HG03442 (cell line): Measurements from ENCODE around the gene PLA2G4D.

Experiments
- ATAC-seq: cut with Tn5 transposase; IDR thresholded peaks from one replicate; pipeline ENCODE4 v1.9.1; 2021; ENCODE audit warnings: mild to moderate bottlenecking, moderate library complexity; ENCODE audit not compliant: unreplicated experiment

PLA2G4D gene, protein sequence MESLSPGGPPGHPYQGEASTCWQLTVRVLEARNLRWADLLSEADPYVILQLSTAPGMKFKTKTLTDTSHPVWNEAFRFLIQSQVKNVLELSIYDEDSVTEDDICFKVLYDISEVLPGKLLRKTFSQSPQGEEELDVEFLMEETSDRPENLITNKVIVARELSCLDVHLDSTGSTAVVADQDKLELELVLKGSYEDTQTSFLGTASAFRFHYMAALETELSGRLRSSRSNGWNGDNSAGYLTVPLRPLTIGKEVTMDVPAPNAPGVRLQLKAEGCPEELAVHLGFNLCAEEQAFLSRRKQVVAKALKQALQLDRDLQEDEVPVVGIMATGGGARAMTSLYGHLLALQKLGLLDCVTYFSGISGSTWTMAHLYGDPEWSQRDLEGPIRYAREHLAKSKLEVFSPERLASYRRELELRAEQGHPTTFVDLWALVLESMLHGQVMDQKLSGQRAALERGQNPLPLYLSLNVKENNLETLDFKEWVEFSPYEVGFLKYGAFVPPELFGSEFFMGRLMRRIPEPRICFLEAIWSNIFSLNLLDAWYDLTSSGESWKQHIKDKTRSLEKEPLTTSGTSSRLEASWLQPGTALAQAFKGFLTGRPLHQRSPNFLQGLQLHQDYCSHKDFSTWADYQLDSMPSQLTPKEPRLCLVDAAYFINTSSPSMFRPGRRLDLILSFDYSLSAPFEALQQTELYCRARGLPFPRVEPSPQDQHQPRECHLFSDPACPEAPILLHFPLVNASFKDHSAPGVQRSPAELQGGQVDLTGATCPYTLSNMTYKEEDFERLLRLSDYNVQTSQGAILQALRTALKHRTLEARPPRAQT

DNA sequence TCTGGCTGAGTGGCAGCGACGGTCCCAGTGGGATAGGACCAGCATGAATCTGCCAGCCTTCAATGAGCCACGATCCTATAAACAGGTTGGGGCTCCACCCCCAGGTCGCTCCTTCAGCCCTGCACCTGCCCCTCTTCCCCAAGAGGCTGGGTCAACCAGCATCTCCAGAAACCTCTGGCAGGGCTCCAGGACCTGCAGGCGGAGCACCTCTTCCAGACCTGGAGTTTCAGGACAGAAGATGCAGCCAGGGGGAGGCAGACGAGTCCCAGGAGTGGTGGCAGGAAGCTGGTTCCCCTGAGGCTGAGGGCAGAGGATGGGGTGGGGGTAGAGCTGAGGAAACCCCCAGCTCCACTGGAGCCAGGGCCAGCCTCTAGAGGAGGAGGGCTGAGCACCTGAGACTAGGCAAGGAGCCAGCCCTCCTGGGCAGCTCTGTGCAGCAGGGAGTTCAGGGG is at the start of gene PLA2G4D:
Gene PLA2G4D, minus strand, starts transcription at position 51 of the 452 bp plus-strand sequence. CDS start 103 bp downstream, outside the sequence.
- ATAC-seq: no peak

DNA sequence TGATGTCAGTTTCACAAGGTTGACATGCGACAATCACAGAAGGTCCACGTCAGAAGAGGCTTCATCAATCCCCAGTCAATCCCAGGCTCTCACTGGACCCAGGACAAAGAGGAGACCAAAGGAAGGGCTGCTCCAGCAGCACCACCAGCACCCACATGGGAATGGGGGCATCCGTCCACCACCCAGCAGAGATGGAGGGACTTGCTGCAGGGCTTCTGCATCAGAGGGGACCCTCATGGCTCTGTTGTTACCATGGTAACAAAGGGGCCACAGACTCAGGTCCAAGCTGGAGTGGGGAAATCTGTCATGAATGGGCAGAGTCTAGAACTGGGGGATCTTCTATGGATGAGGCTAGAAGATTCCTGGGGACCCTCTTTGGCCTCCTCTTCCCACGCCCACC is 49.0 kb upstream of the PLA2G4D start:
- no peak for ATAC-seq

DNA sequence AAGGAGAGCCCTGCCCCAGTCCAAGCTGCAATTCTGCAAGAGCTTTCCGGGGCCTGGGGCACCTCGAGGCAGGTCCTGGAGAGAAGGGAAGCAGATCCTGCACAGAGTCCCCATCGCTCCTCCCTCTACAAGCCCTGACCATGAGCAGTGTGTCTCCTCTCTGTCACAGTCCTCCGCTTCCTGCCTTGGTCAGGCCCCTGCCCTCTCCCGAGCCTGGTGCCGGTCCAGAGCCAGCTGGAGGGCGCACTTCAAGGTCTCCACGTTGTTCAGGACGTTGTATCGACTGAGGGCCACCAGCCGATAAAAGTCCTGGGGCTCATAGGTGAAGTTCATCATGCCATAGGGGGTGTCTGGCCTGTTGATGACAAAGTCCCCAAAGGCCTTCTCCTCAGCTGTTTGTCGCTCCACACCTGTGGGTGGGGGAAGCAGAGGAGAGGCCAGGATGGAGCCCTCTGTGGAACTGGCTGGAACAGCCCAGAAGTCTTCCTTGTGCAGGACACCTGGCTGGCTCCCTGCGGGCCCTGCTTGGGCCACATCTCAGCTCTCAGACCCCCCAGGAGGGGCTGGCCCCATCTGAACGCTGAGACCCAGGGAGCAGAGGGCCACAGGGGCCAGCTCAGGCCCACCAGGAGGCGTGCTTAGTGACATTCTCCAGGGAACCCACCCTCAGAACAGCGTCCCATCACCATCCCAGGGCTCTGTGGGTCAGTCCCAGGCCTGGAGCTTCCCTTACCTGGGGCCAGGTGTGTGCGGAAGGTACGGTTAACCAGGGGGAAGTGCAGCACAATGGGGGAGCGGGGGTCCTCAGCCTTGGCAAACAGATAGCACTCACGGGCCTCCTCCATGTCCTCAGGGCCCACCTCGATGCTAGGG is 47.7 kb upstream of the PLA2G4D start:
- no peak for ATAC-seq

DNA sequence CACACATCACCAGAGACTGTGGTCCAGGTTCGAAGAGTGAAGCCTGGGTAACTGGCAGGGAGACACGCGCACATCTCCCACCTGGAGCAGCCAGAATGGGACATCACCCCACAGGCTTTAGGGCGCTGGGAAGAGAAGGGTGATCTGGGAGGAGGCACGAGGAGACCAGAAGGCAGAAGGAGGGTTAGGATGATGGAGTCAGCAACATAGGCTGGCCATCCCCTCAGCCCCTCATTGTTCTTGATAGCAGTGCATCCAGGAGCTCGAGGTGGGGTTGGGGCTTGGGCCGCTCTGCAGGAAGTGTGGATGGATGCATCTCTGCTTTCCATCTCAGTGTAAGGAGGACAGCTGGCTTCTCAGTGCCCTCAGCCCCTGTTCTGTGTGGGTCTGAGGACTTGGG is 46.9 kb upstream of the PLA2G4D start:
- ATAC-seq: no peak

DNA sequence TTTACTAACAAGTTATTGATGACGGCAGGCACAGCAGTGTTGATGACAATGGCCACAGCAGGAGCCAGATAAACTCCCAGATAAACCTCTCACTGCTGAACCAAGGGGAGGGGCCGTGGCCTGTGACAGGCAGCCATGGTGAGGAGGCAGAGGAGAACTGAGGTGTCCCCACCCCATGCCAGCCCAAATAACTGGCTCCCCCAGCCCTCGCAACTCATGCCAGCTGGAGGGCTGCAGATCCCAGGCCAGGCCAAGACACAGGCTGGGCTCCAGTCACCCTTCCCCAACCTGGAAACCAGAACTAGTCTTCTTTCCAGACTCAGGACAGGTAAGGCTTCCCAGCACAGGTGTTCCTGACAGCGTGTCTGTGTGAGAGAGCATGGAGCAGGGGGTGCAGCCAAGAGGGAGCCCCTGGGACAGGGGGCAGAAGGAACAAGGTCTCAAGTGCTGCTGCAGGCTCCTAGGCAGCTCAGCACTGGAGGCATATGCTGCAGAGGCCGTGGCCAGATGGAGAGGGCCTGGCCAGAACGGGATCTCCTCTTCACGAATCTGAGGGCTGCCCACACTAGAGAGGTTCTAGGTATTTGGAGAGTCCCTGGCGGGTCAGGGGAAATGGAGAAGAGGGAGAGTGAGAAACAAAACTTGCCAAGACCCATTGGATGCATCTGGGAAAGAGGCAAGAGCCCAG is 46.2 kb upstream of the PLA2G4D start:
- ATAC-seq: no peak

DNA sequence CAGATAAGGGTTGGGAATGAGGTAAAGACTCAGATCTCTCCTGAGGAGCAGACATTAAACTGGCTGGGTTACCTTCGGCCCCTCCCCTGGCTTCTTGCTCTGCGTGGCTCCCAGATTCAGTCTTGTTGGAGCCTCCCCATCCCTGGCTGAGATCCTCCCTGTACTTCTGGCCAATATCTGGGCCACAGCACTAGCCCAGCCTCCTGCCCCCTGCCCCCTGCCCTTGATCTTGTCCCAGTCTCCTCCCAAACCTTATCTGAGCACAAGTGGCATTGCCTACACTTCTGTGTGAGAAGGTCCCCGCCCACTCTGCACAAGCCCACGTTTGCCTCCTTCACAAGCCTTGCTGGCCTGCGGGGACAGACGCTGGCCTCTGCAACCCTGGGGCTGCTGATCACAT is 45.2 kb upstream of the PLA2G4D start:
- ATAC-seq: no peak

DNA sequence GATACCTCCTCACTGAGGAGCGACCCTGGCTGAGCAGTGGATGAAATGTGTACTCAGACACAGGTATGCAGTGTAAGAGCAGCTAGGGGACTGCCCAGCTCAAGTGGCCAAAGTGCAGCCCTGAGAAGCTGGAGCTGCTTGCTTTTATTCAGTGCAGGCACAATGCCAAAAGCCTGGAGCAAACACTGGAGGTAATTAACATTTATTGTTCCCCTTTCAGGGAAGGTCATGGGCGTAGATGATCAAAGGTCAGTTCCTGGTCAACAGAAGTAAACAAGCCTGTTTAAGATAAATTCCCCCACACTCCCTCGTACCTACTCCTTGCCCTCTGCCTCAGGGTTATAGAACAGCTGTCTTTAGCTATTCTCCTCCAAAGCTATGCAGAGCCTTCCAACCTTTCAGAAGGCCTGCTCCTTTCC is 44.6 kb upstream of the PLA2G4D start:
- no peak for ATAC-seq

DNA sequence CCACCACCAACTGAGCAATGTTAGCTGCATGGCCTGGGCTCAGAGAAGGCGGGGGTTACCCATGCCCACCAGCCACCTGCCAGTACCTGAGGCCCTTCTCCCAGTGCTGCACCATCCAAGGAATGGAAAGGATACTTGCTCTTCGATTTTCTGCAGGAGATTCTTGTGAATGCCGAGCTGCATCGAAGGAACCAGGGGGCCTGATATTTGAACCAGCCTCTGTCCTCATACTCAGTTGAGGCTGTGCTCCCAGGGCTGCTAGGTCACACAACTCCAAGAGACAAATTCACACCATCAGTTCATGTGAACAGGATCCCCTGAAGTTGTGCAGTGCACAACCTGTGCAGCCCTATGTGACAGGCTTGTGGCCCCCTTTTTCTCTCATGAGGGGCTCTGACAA is 44.0 kb upstream of the PLA2G4D start:
- ATAC-seq: no peak

DNA sequence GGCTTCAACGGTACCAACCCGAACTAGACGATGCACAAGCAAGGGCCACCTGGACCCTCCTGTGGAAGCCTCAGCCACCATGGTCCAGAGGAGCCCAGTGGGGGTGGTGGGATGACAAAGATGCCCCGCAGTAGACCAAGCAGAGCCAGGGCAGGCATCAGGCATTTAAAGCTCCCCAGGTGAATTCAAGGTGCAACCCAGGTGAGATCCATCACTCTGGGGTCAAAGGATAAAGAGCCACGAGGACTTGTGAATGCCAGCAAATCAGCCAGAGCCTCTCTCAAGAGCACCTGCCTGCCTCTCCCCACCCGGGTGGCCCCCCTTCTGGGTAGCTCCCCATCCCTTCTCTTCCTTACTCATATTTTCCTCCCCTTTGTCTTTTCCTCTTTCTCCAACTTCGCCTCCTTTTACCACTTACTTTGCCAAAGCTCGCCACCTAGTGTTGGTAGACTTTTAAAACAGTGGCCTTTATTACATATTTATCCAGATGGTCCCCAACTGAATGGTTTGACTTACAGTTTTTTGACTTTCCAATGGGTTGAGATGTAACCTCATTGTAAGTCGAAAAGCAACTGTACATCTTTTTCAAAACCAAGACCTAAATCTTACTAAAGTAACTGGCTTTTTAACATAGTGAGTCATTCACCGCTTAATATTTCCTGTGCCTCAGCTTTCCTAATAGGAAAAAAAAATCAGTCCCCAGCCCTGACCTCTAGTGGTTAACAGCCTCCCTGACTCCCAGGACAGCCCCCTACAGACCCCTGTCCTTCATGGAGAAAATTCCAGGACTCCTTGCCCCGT is 43.3 kb upstream of the PLA2G4D start:
- no peak for ATAC-seq

DNA sequence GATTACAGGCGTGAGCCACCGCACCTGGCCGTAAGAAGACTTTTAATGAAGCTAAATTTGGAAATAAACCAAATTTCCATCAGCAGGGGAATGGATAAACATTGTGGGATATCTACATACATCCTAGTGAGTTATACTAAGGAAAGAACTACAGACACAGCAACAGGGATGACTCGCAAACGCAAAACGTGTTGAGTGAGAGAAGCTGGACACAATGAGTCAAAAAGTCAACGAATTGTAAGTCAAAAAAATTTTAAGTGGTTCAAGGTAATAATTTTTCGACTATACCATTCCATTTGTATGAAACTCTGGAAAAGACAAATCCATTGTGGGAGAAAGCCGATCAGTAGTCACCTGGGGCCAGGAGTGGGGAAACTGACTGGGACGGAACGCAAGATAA is 42.2 kb upstream of the PLA2G4D start:
- no peak for ATAC-seq

DNA sequence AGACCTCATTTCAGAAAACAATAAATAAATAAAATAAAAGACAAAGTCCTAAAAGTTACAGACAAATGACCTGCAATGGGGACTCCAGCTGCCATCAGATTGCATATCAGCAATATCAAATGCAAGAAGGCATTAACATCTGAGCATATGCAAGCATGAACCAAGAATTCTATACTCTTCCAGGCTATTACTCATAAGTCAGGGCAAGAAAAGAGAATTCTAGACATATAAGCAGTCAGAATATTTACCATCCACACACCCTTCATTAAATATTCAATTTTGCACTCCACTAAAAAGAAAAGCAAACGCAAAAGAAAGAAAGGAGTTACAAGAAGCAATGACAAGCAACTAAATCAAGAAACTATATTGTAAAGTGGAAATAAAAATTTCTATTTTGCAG is 41.0 kb upstream of the PLA2G4D start:
- no peak for ATAC-seq

DNA sequence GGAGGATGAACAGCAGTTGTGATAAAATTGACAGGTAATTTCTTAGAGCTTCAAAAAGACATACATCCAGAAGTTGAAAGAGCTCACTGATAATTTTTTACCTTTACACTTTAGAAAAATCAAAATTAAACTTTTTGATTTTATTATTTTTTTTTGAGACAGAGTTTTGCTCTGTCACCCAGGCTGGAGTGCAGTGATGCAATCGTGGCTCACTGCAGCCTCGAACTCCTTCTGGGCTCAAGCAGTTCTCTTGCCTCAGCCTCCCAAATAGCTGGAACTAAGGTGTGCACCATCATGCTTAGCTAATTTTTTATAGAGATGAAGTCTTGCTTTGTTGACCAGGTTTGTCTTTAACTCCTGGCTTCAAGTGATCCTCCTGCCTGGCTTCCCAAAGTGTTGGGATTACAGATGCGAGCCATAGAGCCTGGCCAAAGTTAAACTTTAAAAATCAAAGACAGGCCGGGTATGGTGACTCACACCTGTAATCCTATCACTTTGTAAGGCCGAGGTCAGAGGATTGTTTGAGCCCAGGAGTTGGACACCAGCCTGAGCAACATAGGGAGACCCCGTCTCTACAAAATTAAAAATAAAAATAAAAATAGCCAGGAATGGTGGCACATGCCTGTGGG is 40.4 kb upstream of the PLA2G4D start:
- ATAC-seq: no peak

DNA sequence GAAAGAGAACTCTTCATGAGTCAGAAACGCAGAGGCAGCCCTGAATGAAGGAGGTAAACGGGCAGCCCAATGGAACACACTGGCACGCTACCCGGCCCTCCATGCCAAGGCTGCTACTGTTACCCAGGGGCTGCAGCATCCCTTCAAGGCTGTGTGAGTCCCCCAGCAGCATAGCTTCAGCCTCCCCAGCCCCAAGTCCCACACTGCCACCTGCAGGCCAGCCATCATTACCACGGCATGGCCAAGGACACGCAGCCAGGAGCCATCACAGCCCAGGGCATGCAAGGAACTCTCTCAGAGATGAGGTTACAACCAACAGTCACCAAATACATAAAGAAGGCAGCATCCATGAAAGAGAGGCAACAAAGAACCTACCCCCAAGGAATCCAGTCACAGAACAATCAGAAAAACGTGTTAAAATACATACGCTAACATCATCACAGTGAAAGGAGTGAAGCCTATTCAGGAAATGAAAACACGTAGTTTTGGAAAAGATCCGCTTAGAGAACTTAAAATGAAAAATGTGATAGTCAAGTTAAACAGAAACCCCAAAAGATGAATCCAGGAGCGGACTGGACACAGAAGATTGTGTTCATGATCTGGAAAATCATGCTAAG is 39.6 kb upstream of the PLA2G4D start:
- ATAC-seq: no peak

DNA sequence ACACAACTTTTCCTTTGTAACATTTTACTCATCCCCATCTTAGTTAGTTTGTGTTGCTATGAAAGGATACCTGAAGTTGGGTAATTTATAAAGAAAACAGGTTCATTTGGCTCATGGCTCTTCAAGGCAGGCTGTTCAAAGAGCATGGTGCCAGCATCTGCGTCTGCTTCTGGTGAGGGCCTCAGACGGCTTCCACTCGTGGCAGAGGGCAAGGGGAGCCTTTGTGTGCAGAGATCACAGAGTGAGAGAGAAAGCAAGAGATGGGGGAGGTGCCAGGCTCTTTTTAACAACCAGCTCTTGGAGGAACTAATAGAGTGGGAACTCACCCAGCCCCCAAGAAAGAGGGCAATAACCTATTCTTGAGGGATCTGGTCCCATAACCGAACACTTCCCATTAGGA is 39.0 kb upstream of the PLA2G4D start:
- no peak for ATAC-seq

DNA sequence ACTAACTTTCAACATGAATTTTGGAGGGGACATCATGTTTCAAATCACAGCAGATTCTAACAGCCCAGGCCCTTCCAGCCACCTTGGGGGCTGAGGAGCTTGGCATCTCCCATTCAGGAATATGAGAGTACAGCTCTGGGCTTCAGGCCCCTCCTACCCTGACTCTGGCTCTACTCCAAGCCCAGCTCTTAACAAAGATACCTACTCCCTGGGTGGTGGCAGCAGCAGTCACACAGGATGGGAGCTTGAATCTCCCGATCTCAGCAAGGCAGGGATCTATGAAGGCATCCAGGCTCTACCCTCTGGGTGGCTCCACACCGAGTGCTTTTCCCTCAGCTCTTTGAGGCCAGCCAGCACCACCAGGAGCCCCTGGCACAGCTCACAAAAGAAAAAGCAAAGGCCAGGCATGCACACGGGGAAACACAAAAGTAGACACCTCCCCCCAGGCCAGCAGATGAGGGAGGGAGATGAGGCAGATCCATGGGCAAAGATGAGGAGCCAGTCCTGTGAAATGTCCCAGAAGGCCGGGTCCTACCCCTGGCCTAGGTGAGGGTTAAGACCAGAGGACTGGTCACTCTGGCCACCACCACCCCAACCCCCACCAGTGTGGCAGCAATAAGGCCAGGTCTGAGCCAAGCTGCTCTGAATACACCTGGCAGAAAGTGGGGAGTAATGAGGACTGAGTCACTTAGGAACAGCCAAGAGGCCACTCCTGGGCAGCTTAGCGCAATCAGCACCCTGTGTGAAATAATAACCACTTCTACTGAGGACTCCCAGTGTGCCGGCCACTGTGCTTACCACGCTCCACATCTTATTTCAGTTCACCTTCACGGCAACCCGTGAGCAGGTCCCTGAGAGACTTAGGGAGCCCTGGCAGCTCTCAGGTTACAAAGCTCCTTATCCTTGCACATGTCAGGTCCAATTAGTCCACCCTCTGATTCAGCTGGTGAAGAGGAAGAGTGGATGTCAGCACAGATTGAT is 37.8 kb upstream of the PLA2G4D start:
- ATAC-seq: no peak

DNA sequence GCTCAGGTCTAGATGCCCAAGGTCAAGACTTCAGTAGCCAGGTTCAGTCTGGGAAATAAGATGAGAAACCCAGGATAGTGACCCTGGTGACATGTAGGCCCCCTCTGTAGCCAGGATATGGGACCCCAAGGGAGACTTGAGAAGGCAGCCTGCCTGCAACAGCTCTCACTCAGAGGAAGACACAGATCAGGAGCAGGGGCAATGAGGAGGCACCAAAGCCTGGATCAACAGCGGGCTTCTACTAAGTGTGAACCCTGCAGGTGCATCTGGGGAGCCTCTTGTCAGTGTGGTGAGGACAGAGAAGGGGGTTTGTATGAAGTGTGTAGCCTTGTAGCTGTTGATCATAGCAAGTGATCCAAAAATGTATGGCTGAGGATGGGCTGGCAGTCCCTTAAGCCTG is 36.6 kb upstream of the PLA2G4D start:
- ATAC-seq: no peak

DNA sequence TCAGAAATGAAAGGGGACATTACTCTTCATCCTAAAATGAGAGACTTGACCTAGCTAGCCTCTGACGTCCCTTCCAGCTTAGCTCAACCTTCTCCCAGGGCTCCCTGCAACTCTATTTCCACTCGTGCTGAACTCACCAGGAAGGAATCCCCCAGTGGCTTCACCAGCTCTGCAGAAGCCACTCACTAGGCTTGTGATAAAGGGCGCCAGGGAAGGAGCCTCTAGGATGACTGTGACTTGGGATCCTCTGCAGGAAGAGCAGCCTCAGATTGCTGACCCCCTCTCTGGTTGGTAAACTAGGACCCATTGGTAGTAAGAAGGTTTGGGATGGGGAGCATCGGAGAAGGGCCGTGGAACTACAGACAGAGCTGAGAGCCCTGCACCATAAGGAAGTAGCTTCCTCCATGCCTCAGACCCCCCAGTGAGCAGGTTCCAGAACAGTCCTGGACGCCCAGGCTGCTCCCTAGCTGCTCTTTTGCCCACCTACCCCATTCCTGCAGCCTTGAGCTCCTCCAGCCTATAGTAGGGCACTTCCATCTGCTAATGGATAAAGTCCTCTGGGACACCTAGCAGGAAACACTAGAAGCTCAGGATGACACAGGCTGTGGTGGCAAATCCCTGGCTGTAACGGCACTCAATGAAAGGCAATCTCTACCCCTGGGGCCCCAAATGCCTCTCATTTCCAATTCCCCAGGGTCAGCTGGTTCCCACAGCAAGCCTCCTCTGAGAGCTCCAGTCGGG is 36.1 kb upstream of the PLA2G4D start:
- no peak for ATAC-seq
